HG03139 (cell line): ENCODE results near the gene SLC30A4.
"Not testable (repeated sequence)": the region's sequence is repeated elsewhere in the genome, so short reads cannot be mapped to it uniquely, and the experiment has no call there.

Experiments used
- ATAC-seq: cut with Tn5 transposase; IDR thresholded peaks from one replicate; pipeline ENCODE4 v1.9.1; 2021; ENCODE audit not compliant: unreplicated experiment

Gene SLC30A4

GRCh38 chr15:45510758-45511280 is 11.7 kb downstream of the SLC30A4 start:
- no peak for ATAC-seq

GRCh38 chr15:45507143-45507542 is 15.4 kb downstream of the SLC30A4 start:
- not testable (repeated sequence) for ATAC-seq

- ATAC-seq: no peak
Measured at GRCh38 chr15:45499426-45499825, 23.1 kb downstream of the SLC30A4 start.

GRCh38 chr15:45498701-45499100 is 23.9 kb downstream of the SLC30A4 start:
- no peak for ATAC-seq

GRCh38 chr15:45497261-45497660 is 25.3 kb downstream of the SLC30A4 start:
- ATAC-seq: no peak

- ATAC-seq: no peak
Measured at GRCh38 chr15:45496658-45497057, 25.9 kb downstream of the SLC30A4 start.

- no peak for ATAC-seq
Measured at GRCh38 chr15:45495588-45495987, 27.0 kb downstream of the SLC30A4 start.

GRCh38 chr15:45489690-45490238 is 32.8 kb downstream of the SLC30A4 start:
- ATAC-seq: no peak

- ATAC-seq: no peak
Measured at GRCh38 chr15:45486317-45486716, 36.2 kb downstream of the SLC30A4 start.

GRCh38 chr15:45481135-45481534 is 41.4 kb downstream of the SLC30A4 start:
- ATAC-seq: no peak

GRCh38 chr15:45476410-45476809 is 46.1 kb downstream of the SLC30A4 start:
- no peak for ATAC-seq

- no peak for ATAC-seq
Measured at GRCh38 chr15:45474799-45475198, 47.8 kb downstream of the SLC30A4 start.

- no peak for ATAC-seq
Measured at GRCh38 chr15:45473068-45473467, 49.5 kb downstream of the SLC30A4 start.

- ATAC-seq: no peak
Measured at GRCh38 chr15:45471151-45471550, 51.4 kb downstream of the SLC30A4 start.

GRCh38 chr15:45469441-45469840 is 53.1 kb downstream of the SLC30A4 start:
- ATAC-seq: no peak

- ATAC-seq: no peak
Measured at GRCh38 chr15:45469027-45469426, 53.5 kb downstream of the SLC30A4 start.

GRCh38 chr15:45468294-45468693 is 54.3 kb downstream of the SLC30A4 start:
- ATAC-seq: no peak

- no peak for ATAC-seq
Measured at GRCh38 chr15:45458746-45459403, 63.7 kb downstream of the SLC30A4 start.

- ATAC-seq: peak; percentile 54
Measured at GRCh38 chr15:45457641-45458539, 64.7 kb downstream of the SLC30A4 start.

GRCh38 chr15:45457220-45457619 is 65.3 kb downstream of the SLC30A4 start:
- ATAC-seq: no peak

- ATAC-seq: no peak
Measured at GRCh38 chr15:45456212-45457106, 66.1 kb downstream of the SLC30A4 start.
